Activated CD4-positive, alpha-beta T cell treated with anti-CD3 and anti-CD28 coated beads, Interleukin-2, amount 10 ng/mL, durations not matched to agents 24 days and 14 days (primary cell): Measurements from ENCODE around the gene RBBP4. TPM values are rescaled to one million over a fixed set of nuclear protein-coding genes. Genes with fewer than 3 reads are reported as not detected.
A peak's percentile ranks its signal among the peaks of the same experiment; 100 is the strongest.

Experiments
- DNase-seq: peaks from one replicate; pipeline ENCODE4 v3.0.0; 2022
- H3K27ac Mint-ChIP-seq: one replicate; pipeline ENCODE4 v1.8.0; 2022; ENCODE audit warnings: mild to moderate bottlenecking, mixed read lengths
- H3K27me3 Mint-ChIP-seq: one replicate; pipeline ENCODE4 v1.8.0; 2022; ENCODE audit warnings: mixed read lengths
- H3K36me3 Mint-ChIP-seq: one replicate; pipeline ENCODE4 v1.8.0; 2022; ENCODE audit warnings: low read depth, mild to moderate bottlenecking, mixed read lengths
- H3K4me1 Mint-ChIP-seq: one replicate; pipeline ENCODE4 v1.8.0; 2021; ENCODE audit warnings: mixed read lengths
- H3K4me3 Mint-ChIP-seq: one replicate; pipeline ENCODE4 v1.8.0; 2022; ENCODE audit warnings: mild to moderate bottlenecking, moderate library complexity, mixed read lengths
- H3K9me3 Mint-ChIP-seq: one replicate; pipeline ENCODE4 v1.8.0; 2021; ENCODE audit warnings: mixed read lengths
- intact Hi-C: fragments of 100-400 bp; cut with micrococcal nuclease; formaldehyde crosslinking; loops from one replicate; pipeline ENCODE4 v1.15.1; 2023
- total RNA-seq: library from RNA; stranded (reverse); gene quantifications from 2 replicates; pipeline ENCODE4 v1.2.3, GENCODE V29; 2022

Gene RBBP4
- total RNA-seq, result 329 and 331 TPM in 2 replicates

DNA sequence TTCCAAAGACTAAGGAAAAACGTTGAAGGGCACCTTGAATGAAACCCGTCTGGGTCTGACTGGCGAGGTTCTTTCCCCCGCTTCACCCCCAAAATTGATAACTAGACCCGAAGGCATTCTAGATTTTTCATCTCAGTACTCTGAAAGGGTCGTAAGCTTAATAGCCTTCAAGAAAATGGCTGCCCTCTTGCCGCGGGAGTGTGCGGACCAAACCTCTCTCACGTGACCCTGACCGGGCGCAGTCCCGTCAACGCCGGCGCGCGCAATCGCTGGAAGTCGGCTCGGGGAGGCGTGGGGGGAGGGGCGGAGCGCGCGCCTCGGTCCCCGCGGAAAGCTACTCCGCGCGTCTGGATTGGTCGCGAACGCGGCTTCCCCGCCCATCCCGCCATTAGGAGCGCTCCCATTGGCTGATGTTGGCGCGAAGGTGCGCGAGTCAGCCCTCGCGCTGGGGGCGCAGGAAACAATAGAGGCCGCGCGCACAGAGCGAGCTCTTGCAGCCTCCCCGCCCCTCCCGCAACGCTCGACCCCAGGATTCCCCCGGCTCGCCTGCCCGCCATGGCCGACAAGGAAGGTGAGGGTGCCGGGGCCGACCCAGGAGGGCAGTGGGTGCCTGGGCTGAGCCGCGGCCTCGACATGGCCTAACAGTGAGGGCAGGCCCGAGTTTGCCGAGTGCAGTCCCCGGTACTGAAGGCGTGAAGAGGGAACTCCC, at the start of gene RBBP4:
Gene RBBP4 (plus strand): TSS at position 457 of the 709 bp plus-strand sequence. CDS start 99 bp downstream, at position 556.
- peaks cover 44% of the 10 kb centered on the region for H3K36me3 Mint-ChIP-seq
- H3K9me3 Mint-ChIP-seq, result no peaks in the 10 kb centered on the region
- intact Hi-C loops, result loop anchor here (1.0 to 10.0 kb wide), 6 partner anchors 28 to 1586 kb away; partner anchors contain the start of genes PUM1, S100PBP and YARS1
- peak; percentile 100 for DNase-seq
- H3K4me1 Mint-ChIP-seq, result peaks cover 37% of the 10 kb centered on the region
- H3K4me3 Mint-ChIP-seq, result peak within 1 kb of the TSS; percentile 99
- peak within 1 kb of the TSS; percentile 100 for H3K27ac Mint-ChIP-seq
- H3K27me3 Mint-ChIP-seq, result no peaks in the 10 kb centered on the region

DNA sequence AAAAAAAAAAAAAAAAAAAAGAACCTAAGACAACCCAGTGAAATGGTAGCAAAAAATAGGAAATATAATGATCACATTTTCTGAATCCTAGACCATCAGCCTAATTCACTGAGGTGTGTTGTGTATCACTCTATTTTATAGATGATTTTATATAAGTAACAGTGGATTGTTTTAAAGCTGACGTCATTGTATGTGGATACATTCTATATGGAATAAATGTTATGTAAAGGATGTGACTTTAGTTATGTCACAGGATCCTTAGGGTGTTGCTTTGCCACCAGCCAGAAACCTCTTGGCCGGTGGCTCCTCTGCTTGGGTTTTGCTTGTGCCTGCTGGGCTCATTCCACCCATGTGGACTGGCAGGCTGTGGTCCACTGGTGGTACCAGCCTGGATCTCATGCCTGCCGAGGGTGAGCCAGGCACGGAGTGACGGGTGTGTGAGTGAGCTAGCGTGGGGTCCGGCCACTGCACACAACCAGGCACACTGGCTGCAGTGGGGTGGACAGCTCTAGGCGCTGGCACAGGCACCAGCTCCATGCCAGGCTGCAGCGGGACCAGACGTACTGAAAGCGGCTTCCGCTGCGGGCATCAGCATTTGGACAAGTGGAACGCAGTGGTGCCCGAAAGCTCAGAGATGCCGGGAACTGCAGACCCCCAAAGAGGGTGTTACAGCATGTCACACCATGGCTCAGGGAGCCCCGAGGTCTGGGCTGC, 45.1 kb upstream of the RBBP4 start:
- DNase-seq, result no peak
- Mint-ChIP-seq H3K27ac (no peak overlapping the region), H3K36me3 (no peaks in the 10 kb centered on the region), H3K4me1 (no peaks in the 10 kb centered on the region), H3K4me3 (no peak overlapping the region), H3K27me3 (no peaks in the 10 kb centered on the region), H3K9me3 (no peaks in the 10 kb centered on the region)
- intact Hi-C loops, result no loop called here

DNA sequence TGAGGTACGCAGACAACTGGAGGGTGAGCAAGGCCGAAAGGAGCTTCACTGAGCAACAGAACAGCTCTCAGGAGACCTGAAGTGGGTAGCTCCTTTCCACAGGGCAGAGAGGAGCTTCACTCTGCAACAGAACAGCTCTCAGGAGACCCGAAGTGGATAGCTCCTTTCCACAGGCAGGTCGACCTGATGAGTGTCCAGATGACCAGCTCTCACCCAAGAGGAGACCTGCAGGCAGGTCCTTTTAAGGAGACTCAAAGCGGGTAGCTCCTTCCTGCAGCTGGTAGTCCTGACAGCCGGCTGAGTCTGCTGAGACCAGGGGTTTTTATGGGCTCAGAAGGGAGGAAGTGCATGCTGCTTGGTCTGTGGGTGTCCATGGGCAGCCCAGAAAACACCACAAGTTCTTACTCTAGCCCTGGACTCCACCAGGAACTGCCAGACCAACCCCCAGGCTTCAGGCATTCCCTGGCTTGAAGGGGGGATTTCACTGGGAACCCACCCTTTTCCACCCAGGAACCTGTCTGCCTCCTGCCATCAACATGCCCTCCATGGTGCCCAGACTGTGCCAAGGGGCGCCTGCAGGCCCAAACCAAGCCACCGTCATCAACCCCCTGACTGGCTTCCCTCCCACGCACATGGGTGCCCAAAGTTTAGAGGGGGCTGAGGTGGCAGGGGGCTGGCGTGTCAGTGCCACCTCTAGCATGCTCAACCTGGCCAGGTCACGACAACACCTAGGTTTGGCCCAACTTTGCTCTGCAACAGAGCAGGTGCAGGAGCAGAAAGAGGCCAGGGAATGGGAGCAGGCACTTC, 44.2 kb upstream of the RBBP4 start:
- H3K27ac Mint-ChIP-seq, result no peak overlapping the region
- H3K36me3 Mint-ChIP-seq, result no peaks in the 10 kb centered on the region
- H3K9me3 Mint-ChIP-seq, result no peaks in the 10 kb centered on the region
- no peaks in the 10 kb centered on the region for H3K4me1 Mint-ChIP-seq
- no peaks in the 10 kb centered on the region for H3K27me3 Mint-ChIP-seq
- DNase-seq, result no peak
- intact Hi-C loops, result no loop called here
- no peak overlapping the region for H3K4me3 Mint-ChIP-seq

DNA sequence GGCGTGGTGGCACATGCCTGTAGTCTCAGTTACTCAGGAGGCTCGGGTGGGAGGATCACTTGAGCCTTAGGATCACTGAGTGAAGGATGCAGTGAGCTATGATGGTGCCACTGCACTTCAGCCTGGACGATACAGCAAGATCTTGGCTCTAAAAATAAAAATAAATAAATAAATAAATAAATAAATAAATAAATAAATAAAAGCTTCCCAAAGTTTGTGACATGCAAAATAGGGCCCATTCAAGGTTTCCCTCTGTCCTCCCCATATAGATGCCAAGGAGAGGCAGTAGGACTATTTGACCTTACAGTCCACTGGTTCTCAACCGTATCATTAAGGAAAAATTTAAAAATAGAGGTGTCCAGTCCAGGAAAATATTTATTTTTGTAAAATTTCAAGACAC, 41.8 kb upstream of the RBBP4 start:
- no peak overlapping the region for H3K4me3 Mint-ChIP-seq
- intact Hi-C loops, result no loop called here

DNA sequence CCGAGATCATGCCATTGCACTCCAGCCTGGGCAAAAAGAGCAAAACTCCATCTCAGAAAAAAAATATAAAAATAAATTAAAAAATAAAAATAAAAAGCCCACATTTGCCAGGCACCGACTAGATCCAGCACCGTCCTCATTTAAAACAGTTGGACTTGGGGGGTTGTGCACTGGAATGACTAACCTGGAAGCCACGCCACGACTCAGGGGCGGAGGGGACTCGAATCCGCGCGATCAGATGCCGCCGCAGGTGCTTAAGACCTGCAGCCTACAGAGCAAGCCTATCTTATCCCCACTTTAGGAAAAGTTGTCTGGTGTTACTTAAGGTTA, 39.2 kb upstream of the RBBP4 start:
- peak overlapping the region; percentile 82 for H3K4me3 Mint-ChIP-seq
- H3K9me3 Mint-ChIP-seq, result no peaks in the 10 kb centered on the region
- no peaks in the 10 kb centered on the region for H3K27me3 Mint-ChIP-seq
- peaks cover 8% of the 10 kb centered on the region for H3K4me1 Mint-ChIP-seq
- H3K36me3 Mint-ChIP-seq, result peaks cover 1% of the 10 kb centered on the region
- no peak overlapping the region for H3K27ac Mint-ChIP-seq
- intact Hi-C loops, result no loop called here
- no peak for DNase-seq

More for the DNA sequence above, 41.8 kb upstream of the RBBP4 start:
- Mint-ChIP-seq H3K4me1 (peaks cover 8% of the 10 kb centered on the region), H3K27ac (no peak overlapping the region), H3K9me3 (no peaks in the 10 kb centered on the region), H3K27me3 (no peaks in the 10 kb centered on the region), H3K36me3 (no peaks in the 10 kb centered on the region)
- no peak for DNase-seq

DNA sequence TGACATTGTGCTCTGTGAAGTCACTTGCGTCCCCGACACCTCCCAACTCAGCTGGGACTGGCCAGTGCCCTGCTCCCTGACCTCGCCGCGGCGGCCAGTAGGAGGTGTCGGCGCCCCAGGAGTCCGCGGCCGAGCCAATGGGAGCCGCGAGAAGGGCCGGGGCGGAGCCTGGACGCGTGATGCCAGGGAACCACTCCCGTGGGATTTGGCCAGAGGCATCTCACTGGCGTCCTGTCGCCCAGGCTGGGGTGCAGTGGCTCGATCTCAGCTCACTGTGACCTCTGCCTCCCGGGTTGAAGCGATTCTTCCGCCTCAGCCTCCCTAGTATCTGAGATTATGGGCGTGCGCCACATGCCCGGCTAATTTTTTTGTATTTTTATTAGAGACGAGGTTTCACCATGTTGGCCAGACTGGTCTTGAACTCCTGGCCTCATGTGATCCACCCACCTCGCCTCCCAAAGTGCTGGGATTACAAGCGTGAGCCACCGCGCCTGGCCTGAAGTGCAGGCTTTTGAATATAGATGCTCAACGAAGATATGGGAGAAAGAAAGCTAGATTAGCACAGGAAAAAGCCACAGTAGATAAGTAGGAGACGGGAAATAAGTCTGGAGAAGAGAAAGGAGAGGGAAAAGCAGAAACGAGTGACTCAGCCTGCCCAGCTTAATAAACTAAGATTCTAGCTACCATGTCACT, 38.7 kb upstream of the RBBP4 start:
- intact Hi-C loops, result no loop called here
- DNase-seq, result peak; percentile 87

DNA sequence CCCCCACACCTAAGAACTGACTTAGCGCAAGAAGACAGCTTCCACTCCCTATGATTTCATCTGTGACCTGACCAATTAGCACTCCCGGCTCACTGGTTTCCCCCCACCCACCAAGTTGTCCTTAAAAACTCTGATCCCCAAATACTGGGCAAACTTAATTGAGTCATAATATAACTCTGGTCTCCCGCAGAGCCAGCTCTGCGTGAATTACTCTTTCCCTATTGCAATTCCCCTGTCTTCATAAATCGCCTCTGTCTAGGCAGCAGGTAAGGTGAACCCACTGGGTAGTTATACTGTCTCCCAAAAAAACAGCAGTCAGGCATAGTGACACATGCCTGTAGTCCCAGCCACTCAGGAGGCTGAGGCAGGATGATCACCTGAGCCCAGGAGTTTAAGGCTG, 37.5 kb upstream of the RBBP4 start:
- Mint-ChIP-seq H3K27ac (no peak overlapping the region), H3K4me1 (peaks cover 8% of the 10 kb centered on the region), H3K4me3 (peak overlapping the region; percentile 51), H3K27me3 (no peaks in the 10 kb centered on the region), H3K36me3 (peaks cover 7% of the 10 kb centered on the region), H3K9me3 (no peaks in the 10 kb centered on the region)
- DNase-seq, result no peak
- intact Hi-C loops, result no loop called here

More for the DNA sequence above, 38.7 kb upstream of the RBBP4 start:
- peaks cover 4% of the 10 kb centered on the region for H3K36me3 Mint-ChIP-seq
- no peak overlapping the region for H3K27ac Mint-ChIP-seq
- no peaks in the 10 kb centered on the region for H3K27me3 Mint-ChIP-seq
- H3K4me1 Mint-ChIP-seq, result peaks cover 8% of the 10 kb centered on the region
- H3K4me3 Mint-ChIP-seq, result peak overlapping the region; percentile 82
- no peaks in the 10 kb centered on the region for H3K9me3 Mint-ChIP-seq

DNA sequence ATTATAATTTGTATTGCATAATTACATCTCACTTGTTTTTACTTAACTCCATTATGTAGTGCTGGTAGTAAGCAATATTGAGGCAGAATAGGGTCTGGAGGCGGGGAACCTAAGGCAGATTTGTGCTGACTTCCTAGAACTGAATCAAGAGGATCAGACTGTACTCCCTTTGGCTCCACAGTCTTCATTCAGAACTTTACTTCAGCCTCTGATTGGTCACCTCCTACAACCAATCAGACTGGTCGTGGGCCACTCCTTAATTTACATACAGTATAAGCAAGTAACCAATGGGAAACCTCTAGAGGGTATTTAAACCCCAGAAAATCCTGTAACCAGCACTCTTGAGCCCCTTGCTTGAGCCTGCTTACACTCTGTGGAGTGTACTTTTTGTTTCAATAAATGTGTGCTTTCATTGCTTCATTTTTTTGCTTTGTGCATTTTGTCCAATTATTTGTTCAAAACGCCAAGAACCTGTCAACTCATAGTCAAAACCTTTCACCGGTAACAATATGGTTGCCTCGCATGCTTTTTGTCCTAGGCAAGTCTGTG, 32.3 kb upstream of the RBBP4 start:
- Mint-ChIP-seq H3K27me3 (no peaks in the 10 kb centered on the region), H3K4me3 (no peak overlapping the region), H3K4me1 (peaks cover 20% of the 10 kb centered on the region), H3K36me3 (peaks cover 40% of the 10 kb centered on the region), H3K27ac (no peak overlapping the region), H3K9me3 (peaks cover 5% of the 10 kb centered on the region)
- intact Hi-C loops, result no loop called here
- DNase-seq, result no peak

DNA sequence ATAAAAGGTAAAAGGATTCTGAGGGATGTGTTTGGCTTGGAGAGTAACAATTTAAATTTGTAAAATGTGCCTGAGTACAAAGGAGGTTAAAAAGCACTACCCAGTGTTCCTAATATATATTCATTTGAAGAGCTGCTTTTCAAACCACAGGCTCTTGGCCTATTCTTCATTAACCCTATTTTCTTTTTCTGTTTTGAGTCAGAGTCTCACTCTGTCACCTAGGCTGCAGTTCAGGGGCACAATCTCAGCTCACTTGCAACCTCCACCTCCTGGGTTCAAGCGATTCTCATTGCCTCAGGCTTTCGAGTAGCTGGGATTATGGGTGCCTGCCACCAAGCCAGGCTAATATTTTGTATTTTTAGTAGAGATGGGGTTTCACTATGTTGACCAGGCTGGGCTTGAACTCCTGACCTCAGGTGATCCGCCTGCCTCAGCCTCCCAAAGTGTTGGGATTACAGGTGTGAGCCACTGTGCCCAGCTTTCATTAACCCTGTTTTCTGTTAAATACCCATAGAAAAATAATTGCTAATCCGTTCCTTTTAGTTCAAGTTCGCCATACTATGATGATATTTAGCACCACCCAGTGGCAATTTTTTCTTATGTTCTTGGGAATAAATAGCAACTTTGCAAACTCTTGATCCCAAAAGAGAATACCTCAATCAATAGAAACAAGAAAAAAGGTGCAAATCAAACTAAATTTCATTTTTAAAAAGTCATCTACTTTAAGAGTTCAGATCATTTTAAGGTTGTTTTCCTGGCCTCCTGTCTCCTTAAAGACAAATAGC, 31.1 kb upstream of the RBBP4 start:
- Mint-ChIP-seq H3K36me3 (peaks cover 48% of the 10 kb centered on the region), H3K27ac (no peak overlapping the region), H3K27me3 (no peaks in the 10 kb centered on the region), H3K4me1 (peaks cover 27% of the 10 kb centered on the region), H3K9me3 (peaks cover 5% of the 10 kb centered on the region), H3K4me3 (no peak overlapping the region)
- intact Hi-C loops, result loop anchor here (10.0 kb wide), 1 partner anchor 95 kb away; no protein-coding TSS in a partner anchor
- DNase-seq, result no peak

DNA sequence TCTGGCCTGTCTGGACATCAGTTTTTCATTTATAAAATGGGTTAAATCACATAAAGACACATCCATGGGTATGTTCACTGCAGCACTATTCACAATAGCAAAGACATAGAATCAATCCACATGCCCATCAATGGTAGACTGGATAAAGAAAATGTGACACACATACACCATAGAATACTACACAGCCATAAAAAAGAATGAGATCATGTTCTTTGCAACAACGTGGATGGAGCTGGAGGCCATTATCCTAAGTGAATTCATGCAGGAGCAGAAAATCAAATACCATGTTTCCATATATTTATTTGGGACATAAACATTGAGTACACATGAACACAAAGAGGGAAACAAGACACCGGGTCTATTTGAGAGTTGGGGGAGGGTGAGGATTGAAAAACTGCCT, 28.8 kb upstream of the RBBP4 start:
- H3K4me1 Mint-ChIP-seq, result peaks cover 30% of the 10 kb centered on the region
- no peak overlapping the region for H3K4me3 Mint-ChIP-seq
- peaks cover 52% of the 10 kb centered on the region for H3K36me3 Mint-ChIP-seq
- intact Hi-C loops, result loop anchor here (10.0 kb wide), 1 partner anchor 97 kb away; no protein-coding TSS in a partner anchor
- no peak overlapping the region for H3K27ac Mint-ChIP-seq
- H3K27me3 Mint-ChIP-seq, result no peaks in the 10 kb centered on the region
- DNase-seq, result no peak
- peaks cover 5% of the 10 kb centered on the region for H3K9me3 Mint-ChIP-seq

DNA sequence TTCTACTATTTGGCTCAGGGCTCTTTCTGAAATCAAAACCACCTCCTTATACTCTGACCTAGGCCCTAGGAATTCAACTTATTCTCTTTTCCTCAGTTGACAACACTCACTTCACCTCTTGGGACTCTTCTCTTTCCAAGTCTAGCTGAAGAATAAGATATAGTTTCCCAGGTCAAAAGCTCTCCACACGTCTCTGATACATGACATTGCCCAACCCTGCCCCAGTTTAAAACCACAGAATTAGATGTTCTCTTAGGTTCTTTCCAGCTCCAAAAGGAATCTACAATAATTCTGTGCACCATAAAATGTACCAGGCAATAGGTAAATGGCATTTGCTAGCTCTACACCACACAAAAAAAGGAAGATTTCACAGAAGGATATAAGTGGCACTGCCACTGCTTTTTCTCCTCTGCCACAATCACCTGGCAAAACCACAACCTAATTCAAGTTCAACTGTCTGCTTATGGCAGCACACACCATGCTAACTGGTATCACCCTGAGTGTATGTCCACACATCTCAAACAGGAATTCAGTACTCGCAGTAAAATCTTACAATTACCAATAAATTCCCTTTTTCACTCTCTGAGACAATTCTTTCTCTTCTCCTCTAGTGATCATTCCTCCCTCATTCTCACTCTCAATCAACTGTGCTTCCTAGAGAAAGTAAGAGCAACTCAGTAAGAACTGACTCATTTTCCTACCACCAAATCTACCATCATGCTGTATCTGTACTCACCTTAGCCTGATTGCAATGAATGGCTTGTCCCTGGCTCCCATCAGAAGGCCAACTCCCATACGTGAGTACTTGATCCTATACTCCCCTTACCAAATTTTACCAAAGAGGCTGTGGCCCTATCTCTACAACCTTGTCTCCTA, 28.0 kb upstream of the RBBP4 start:
- intact Hi-C loops, result loop anchor here (1.0 to 10.0 kb wide), 2 partner anchors 27 to 98 kb away; partner anchors contain the start of gene ZBTB8OS
- Mint-ChIP-seq H3K4me1 (peaks cover 37% of the 10 kb centered on the region), H3K9me3 (peaks cover 5% of the 10 kb centered on the region), H3K27me3 (no peaks in the 10 kb centered on the region), H3K4me3 (peak overlapping the region; percentile 4), H3K36me3 (peaks cover 55% of the 10 kb centered on the region), H3K27ac (peak overlapping the region; percentile 87)
- DNase-seq, result no peak

DNA sequence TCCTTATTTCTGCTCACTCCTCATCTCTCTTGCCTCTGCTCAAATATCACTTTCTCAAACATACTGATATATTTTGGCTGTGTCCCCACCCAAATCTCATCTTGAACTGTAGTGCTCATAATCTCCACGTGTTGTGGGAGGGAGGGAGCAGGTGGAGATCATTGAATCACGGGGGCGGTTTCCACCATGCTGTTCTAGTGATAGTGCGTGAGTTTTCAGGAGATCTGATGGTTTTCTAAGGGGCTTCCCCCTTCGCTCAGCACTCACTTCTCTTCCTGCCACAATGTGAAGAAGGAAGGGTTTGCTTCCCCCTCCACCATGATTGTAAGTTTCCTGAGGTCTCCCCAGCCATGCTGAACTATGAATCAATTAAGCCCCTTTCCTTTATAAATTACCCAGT, 27.2 kb upstream of the RBBP4 start:
- intact Hi-C loops, result loop anchor here (1.0 to 10.0 kb wide), 2 partner anchors 27 to 99 kb away; partner anchors contain the start of gene ZBTB8OS
- Mint-ChIP-seq H3K4me1 (peaks cover 37% of the 10 kb centered on the region), H3K27me3 (no peaks in the 10 kb centered on the region), H3K36me3 (peaks cover 53% of the 10 kb centered on the region), H3K9me3 (peaks cover 5% of the 10 kb centered on the region), H3K4me3 (peak overlapping the region; percentile 9), H3K27ac (peak overlapping the region; percentile 87)
- no peak for DNase-seq
